HG03066 (cell line): ENCODE data around the gene MEP1A.
"Not testable (repeated sequence)": the region's sequence is repeated elsewhere in the genome, so short reads cannot be mapped to it uniquely, and the experiment has no call there.

ENCODE experiments used
- ATAC-seq: cut with Tn5 transposase; IDR thresholded peaks from one replicate; pipeline ENCODE4 v1.9.1; 2021; ENCODE audit warnings: low read depth; ENCODE audit not compliant: unreplicated experiment

The MEP1A gene

GRCh38 chr6:46819561-46819960, 26.4 kb downstream of the MEP1A start:
- no peak for ATAC-seq

- ATAC-seq: no peak
Measured at GRCh38 chr6:46821458-46821881, 28.3 kb downstream of the MEP1A start.

DNA sequence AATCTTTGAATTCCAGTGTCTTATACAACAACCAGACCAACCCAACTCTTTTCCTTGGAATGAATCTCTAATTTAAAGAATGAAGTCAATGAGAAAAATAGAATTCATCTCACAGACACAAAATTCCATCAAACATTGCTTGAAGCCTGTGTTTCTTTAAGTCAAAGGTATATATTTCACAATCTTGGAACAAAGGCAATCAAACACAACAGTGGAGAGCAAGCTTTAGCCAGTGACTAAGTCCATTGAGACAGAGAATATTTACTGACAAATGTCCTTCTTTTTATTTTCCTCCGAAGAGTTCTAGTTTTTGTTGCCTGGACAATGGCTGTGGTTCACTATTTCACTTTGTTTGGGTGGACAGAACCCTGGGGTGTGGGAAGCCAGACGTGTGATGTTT, 35.8 kb downstream of the MEP1A start:
- ATAC-seq: no peak

GRCh38 chr6:46832816-46833215, 39.6 kb downstream of the MEP1A start:
- no peak for ATAC-seq

DNA sequence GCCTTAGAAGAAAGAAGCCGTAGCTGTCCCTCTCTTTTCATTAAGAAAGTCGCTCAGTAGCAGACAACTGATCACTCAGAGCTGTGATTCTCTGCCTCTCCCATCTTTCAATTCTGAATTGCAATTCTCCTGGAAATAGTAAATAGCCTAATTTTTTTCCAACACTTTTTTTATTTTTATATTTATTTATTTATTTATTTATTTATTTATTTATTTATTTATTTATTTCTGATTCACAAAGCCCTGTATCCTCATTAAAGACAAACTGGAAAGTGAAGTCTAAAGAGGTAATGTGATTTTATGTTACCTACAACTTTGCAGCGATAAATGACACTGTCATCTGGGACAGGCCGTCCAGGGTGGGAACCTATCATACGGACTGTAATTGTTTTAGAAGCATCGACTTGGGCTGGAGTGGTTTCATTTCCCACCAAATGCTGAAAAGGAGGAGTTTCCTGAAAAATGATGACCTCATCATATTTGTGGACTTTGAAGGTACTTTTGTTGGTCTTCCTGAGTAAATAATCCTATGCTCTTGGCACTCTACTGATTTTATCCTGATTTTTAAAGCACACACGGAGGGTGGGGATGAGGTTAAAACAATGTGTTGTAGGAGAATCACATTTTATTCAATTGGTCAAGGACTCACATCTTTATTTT, 41.2 kb downstream of the MEP1A start:
- not testable (repeated sequence) for ATAC-seq

- not testable (repeated sequence) for ATAC-seq
Measured at GRCh38 chr6:46834991-46835390, 41.8 kb downstream of the MEP1A start.

GRCh38 chr6:46838033-46838432, 44.8 kb downstream of the MEP1A start:
- ATAC-seq: no peak

GRCh38 chr6:46842252-46842846, 49.2 kb downstream of the MEP1A start:
- ATAC-seq: not testable (repeated sequence)

GRCh38 chr6:46845126-46845525, 51.9 kb downstream of the MEP1A start:
- no peak for ATAC-seq

GRCh38 chr6:46848684-46849360, 55.6 kb downstream of the MEP1A start:
- peak; percentile 81 for ATAC-seq

GRCh38 chr6:46849361-46849690, 56.1 kb downstream of the MEP1A start:
- no peak for ATAC-seq

GRCh38 chr6:46850792-46851191, 57.6 kb downstream of the MEP1A start:
- ATAC-seq: no peak

DNA sequence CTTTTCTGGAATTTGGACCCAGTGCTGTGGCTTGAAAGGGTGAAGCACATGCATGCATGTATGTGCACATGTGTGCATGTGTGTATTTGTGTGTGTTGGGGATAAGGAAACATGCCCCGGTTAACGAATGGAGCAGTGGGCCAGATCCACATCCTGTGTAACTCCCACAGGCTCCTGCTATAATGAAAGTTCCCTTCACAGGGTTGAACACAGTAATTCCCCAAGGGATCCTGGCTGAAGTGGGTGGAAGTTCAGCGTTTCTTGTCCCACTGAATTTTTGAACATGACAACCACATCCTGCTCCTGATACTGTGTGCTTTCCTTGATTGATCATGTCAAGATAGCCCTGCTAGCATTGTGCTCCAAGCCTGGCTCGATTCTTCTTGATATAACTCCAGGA, 58.4 kb downstream of the MEP1A start:
- ATAC-seq: not testable (repeated sequence)

- not testable (repeated sequence) for ATAC-seq
Measured at GRCh38 chr6:46855966-46856365, 62.8 kb downstream of the MEP1A start.

DNA sequence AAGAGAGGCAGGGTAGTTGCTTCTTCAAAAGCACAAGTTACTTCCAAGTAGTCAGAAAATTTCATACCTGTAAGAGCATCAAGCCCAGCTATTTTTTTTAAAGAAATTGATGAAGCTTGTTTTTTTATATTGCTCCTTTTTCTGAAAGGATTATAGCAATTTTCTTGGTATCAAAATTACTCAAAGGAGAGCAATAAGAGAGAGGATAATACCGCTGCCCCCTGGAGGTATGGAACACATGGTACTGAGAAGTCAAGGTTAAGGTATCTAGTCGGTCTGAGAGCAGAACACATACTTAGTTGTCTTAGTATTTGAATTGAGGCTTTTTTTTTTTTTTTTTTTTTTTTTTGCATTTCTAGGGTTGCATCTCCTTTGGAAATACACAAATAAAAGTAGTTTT, 69.2 kb downstream of the MEP1A start:
- no peak for ATAC-seq

- no peak for ATAC-seq
Measured at GRCh38 chr6:46863791-46864190, 70.6 kb downstream of the MEP1A start.

GRCh38 chr6:46865221-46865620, 72.0 kb downstream of the MEP1A start:
- no peak for ATAC-seq

- no peak for ATAC-seq
Measured at GRCh38 chr6:46867411-46867810, 74.2 kb downstream of the MEP1A start.

DNA sequence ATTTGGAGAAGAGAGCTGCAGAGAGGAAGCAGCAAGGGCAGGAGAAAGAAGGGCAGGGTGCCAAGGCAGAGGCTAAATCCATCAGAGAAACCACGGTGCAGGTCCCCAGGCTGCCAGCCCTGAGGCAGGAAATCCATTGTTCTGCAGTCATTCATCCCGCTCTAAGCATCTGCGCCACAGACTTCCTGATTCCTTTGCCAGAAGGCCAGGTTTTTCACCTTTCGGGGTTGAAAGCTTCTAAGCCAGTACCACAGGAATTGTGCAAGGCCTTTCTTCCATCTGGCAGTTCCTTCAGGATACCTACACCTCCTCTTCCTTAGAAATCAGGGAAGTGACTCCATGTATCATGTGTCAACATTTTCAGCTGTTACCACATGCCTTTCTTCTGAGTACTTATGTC, 82.9 kb downstream of the MEP1A start:
- no peak for ATAC-seq

- no peak for ATAC-seq
Measured at GRCh38 chr6:46879003-46879402, 85.8 kb downstream of the MEP1A start.

DNA sequence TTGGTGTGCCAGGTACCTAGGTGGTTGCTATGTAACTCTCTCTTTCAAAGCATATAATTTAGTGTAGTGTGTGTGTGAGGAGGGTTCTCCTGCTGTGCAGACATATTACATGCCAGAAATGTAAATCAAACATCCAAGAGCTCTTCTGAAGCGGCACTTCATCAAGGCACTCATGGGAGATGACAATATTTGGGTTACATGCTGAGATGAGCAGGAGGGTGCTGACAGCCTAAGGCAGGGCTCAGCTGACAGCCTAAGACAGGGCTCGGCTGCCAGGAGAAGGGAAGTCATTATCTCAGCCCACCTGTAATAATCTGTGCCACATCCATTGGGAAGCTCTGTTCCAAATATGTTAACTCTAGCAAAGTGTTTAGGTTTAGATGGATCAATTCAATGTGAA, 89.5 kb downstream of the MEP1A start:
- no peak for ATAC-seq

DNA sequence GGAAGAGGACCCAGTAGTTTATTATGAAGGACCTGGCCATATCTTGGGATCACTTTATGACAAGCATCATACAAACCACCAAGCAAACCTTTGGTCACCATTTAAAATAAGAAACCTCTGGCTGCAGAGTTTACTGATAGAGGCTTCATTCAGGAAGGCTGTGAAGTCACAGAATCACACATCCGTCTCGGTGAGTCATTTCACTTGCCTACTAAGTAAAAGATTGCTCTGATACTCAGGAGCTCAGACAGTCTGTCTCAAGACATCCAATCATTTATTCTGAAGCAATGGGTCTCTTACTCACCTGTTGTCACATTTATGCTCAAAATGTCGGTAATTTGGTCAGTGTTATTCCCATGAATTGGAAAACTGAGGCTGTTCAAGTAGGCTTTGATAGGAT, 94.8 kb downstream of the MEP1A start:
- no peak for ATAC-seq
